ENCODE measurements around the gene CAMTA1. TPM values are rescaled to one million over a fixed set of nuclear protein-coding genes. Genes with fewer than 3 reads are reported as not detected.

CAMTA1 gene
- polyA plus RNA-seq, 1 donor from 2014 or later, result 162 TPM

DNA sequence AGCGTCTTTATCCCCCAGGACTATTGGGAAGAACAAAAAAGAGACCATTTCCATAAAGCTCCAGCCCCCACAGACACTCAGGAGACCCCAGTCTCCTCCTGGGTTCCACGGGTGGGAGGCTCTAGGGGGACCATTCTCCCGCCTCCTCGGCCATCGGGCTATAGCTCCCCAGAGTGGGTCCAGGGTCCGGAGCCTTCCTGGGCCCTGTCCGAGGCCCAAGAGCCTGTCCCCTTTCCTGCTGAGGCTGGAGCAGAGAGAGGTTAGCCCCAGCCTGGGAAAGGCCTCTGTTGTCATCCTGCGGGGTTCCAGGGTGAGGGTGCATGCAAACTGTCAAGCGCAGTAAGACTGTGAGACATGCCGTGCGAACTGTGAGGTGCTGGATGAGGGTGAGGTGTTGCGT is 166.3 kb downstream of the CAMTA1 start:
- TF ChIP-seq EZH2 (IDR thresholded peaks at IDR 0.05; ENCODE audit: borderline replicate concordance, insufficient read depth, low read length, poor library complexity, severe bottlenecking) (no peak), SMC3 (conservative IDR thresholded peaks at IDR 0.05; ENCODE audit: poor library complexity) (no peak), RAD21 (conservative IDR thresholded peaks at IDR 0.05) (no peak), CTCF (IDR thresholded peaks at IDR 0.05; ENCODE audit: poor library complexity, severe bottlenecking) (no peak), TAF1 (IDR thresholded peaks at IDR 0.05; ENCODE audit: low read depth) (no peak), POLR2AphosphoS5 (IDR thresholded peaks at IDR 0.05) (no peak), MXI1 (conservative IDR thresholded peaks at IDR 0.05; ENCODE audit: poor library complexity, severe bottlenecking) (no peak), EP300 (conservative IDR thresholded peaks at IDR 0.05; ENCODE audit: poor library complexity, severe bottlenecking) (no peak)
- TF ChIP-seq, protein P1, sequence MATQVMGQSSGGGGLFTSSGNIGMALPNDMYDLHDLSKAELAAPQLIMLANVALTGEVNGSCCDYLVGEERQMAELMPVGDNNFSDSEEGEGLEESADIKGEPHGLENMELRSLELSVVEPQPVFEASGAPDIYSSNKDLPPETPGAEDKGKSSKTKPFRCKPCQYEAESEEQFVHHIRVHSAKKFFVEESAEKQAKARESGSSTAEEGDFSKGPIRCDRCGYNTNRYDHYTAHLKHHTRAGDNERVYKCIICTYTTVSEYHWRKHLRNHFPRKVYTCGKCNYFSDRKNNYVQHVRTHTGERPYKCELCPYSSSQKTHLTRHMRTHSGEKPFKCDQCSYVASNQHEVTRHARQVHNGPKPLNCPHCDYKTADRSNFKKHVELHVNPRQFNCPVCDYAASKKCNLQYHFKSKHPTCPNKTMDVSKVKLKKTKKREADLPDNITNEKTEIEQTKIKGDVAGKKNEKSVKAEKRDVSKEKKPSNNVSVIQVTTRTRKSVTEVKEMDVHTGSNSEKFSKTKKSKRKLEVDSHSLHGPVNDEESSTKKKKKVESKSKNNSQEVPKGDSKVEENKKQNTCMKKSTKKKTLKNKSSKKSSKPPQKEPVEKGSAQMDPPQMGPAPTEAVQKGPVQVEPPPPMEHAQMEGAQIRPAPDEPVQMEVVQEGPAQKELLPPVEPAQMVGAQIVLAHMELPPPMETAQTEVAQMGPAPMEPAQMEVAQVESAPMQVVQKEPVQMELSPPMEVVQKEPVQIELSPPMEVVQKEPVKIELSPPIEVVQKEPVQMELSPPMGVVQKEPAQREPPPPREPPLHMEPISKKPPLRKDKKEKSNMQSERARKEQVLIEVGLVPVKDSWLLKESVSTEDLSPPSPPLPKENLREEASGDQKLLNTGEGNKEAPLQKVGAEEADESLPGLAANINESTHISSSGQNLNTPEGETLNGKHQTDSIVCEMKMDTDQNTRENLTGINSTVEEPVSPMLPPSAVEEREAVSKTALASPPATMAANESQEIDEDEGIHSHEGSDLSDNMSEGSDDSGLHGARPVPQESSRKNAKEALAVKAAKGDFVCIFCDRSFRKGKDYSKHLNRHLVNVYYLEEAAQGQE (IDR thresholded peaks at IDR 0.05; ENCODE audit: borderline replicate concordance), result no peak
- Histone ChIP-seq H3K36me3 (ENCODE audit: insufficient read depth, low read length) (no peaks in the 10 kb centered on the region), H3K4me3 (ENCODE audit: low read length) (no peak overlapping the region), H3K9ac (ENCODE audit: low read length) (no peak overlapping the region), H3K27me3 (ENCODE audit: insufficient read depth, low read depth, low read length) (no peaks in the 10 kb centered on the region), H3F3A (ENCODE audit: insufficient read depth, low read length, poor library complexity, severe bottlenecking) (no peaks in the 10 kb centered on the region), H3K27ac (ENCODE audit: low read length) (no peak overlapping the region), H2AFZ (ENCODE audit: low read depth, low read length) (no peak overlapping the region), H3K79me2 (replicated peaks; ENCODE audit: insufficient read depth, low read length) (no peaks in the 10 kb centered on the region), H3K9me2 (ENCODE audit: insufficient read depth, low read length) (no peaks in the 10 kb centered on the region), H3K4me2 (ENCODE audit: low read length) (no peak overlapping the region), H4K20me1 (ENCODE audit: insufficient read depth) (no peaks in the 10 kb centered on the region), H3K9me3 (ENCODE audit: low read length) (no peaks in the 10 kb centered on the region)

DNA sequence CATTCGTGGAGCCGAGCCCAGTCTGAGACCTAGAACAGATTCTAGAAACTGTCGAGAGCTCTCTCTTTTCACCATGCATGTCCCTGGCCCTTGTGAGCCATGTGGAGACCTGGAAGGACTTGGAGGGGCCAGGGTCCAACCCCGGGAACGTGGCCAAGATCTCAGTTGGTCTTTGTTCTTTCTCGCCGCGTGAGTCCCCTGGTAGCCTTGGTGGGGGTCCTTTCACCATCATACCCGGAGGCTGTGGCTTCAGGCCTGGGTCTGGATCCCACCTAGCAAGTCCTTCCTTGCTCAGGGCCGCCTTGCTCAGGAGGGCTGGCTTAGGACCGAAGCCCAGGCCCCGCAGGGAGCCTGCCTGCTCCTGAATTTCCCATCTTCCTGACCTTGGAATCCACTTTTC is 168.0 kb downstream of the CAMTA1 start:
- no peak overlapping the region for H3K27ac ChIP-seq (ENCODE audit: low read length)
- no peaks in the 10 kb centered on the region for H3K9me2 ChIP-seq (ENCODE audit: insufficient read depth, low read length)
- H3K9me3 ChIP-seq (ENCODE audit: low read length), result no peaks in the 10 kb centered on the region
- TF ChIP-seq RAD21 (conservative IDR thresholded peaks at IDR 0.05) (no peak), EP300 (conservative IDR thresholded peaks at IDR 0.05; ENCODE audit: poor library complexity, severe bottlenecking) (no peak), SMC3 (conservative IDR thresholded peaks at IDR 0.05; ENCODE audit: poor library complexity) (no peak)
- no peak overlapping the region for H3K9ac ChIP-seq (ENCODE audit: low read length)
- no peaks in the 10 kb centered on the region for H3K27me3 ChIP-seq (ENCODE audit: insufficient read depth, low read depth, low read length)
- no peak overlapping the region for H2AFZ ChIP-seq (ENCODE audit: low read depth, low read length)
- H3F3A ChIP-seq (ENCODE audit: insufficient read depth, low read length, poor library complexity, severe bottlenecking), result no peaks in the 10 kb centered on the region
- no peaks in the 10 kb centered on the region for H3K79me2 ChIP-seq (replicated peaks; ENCODE audit: insufficient read depth, low read length)
- H3K4me2 ChIP-seq (ENCODE audit: low read length), result no peak overlapping the region
- H3K4me3 ChIP-seq (ENCODE audit: low read length), result no peak overlapping the region
- no peaks in the 10 kb centered on the region for H3K36me3 ChIP-seq (ENCODE audit: insufficient read depth, low read length)
- H4K20me1 ChIP-seq (ENCODE audit: insufficient read depth), result no peaks in the 10 kb centered on the region

Measured in neural cell (in vitro differentiated cells).